Heart left ventricle (tissue), 16 donors: Measurements from ENCODE around the gene MTSS2. TPM values are rescaled to one million over a fixed set of nuclear protein-coding genes. Genes with fewer than 3 reads are reported as not detected.

Source experiments
- ATAC-seq, 4 donors: fragments of 200-7000 bp; cut with Tn5 transposase; one replicate each; pipeline ENCODE4 v1.9.1; 2020 to 2022; ENCODE audit warnings: moderate library complexity in 4 of 4, mild to moderate bottlenecking in 3 of 4, moderate number of reproducible peaks in 1 of 4
- DNase-seq, 5 donors: peaks; one replicate each; pipeline ENCODE4 v3.0.0-alpha.2; 2020
- H3K27ac ChIP-seq, 12 donors: fragments of 200-600 bp; sonication (generic) in 4 of 12; one replicate each; pipeline versions ENCODE4 v1.5.0 to v1.8.0; 2016 to 2022; ENCODE audit warnings: mild to moderate bottlenecking in 2 of 12
- H3K27me3 ChIP-seq, 9 donors: fragments of 200-600 bp; sonication (generic) in 2 of 9; one replicate each; pipeline versions ENCODE4 v1.5.1 to v1.8.0; 2016 to 2022; ENCODE audit warnings: mild to moderate bottlenecking in 3 of 9
- H3K36me3 ChIP-seq, 9 donors: fragments of 200-600 bp; sonication (generic) in 2 of 9; one replicate each; pipeline versions ENCODE4 v1.5.0 to v1.8.0; 2018 to 2022; ENCODE audit warnings: mild to moderate bottlenecking in 2 of 9
- H3K4me1 ChIP-seq, 12 donors: fragments of 200-600 bp; sonication (generic) in 4 of 12; one replicate each; pipeline versions ENCODE4 v1.5.0 to v1.8.0; 2016 to 2022; ENCODE audit warnings: mild to moderate bottlenecking in 3 of 12
- H3K4me3 ChIP-seq, 12 donors: fragments of 200-600 bp; sonication (generic) in 4 of 12; one replicate each; pipeline versions ENCODE4 v1.5.0 to v1.8.0; 2017 to 2022; ENCODE audit warnings: mild to moderate bottlenecking in 9 of 12, moderate library complexity in 4 of 12
- H3K9me3 ChIP-seq, 12 donors: fragments of 200-600 bp; sonication (generic) in 4 of 12; one replicate each; pipeline versions ENCODE4 v1.5.0 to v1.8.0; 2016 to 2022; ENCODE audit warnings: mild to moderate bottlenecking in 1 of 12
- CTCF ChIP-seq, 12 donors: fragments of 200-600 bp; sonication (generic) in 4 of 12; IDR thresholded peaks; one replicate each; pipeline versions ENCODE4 v1.5.0 to v1.8.0; 2018 to 2022; ENCODE audit warnings: antibody characterized with exemption in 12 of 12, mild to moderate bottlenecking in 5 of 12
- POLR2A ChIP-seq, 2 donors: fragments of 450-650 bp; IDR thresholded peaks; one replicate each; pipeline ENCODE4 v1.6.1; 2017; ENCODE audit warnings: antibody characterized with exemption in 2 of 2, mild to moderate bottlenecking in 2 of 2, moderate library complexity in 2 of 2
- WGBS, 4 donors: extraction: QIAGEN DNeasy Blood & Tissue Kit in 2 of 4; methylation state at CpG; one replicate each; pipeline versions ENCODE4 v1.1.5 to v1.1.7; 2013 to 2018; 5-methylcytosine and 5-hydroxymethylcytosine counted together
- intact Hi-C, 10 donors: fragments of 100-400 bp; cut with DNase I; formaldehyde crosslinking; loops; one replicate each; pipeline versions ENCODE4 v1.11.1 to v1.14.2; 2022
- polyA plus RNA-seq, 2 donors: library from polyadenylated mRNA; stranded (reverse); fragments of 200-250 nt; gene quantifications; one replicate each; pipeline ENCODE4 v1.2.3, GENCODE V29; 2013
- total RNA-seq, 9 donors: library from RNA; depleted of rRNA in 2 of 9; stranded (reverse); fragments of >200 nt in 2 of 9; fragmentation: NEBNext Ultra II Directional in 3 of 9; extraction: Animal tissue kit (Norgen Biotek cat#: 25700) in 3 of 9; gene quantifications; one replicate each; pipeline versions ENCODE4 v1.1.0 to v1.2.4, GENCODE V29; 2016 to 2023
- donor health status: ischemic (EF 13 %, LVEDD 7.1; RV severe dilation, severe dysfunction).
- donor health status: healthy with polysubstance abuse.
- donor health status: DM: no; HTN: yes; CAD: no.
- donor health status: DM: no; HTN: no; CAD: no.
- donor health status: ischemic (EF 25% LVEDD 6.9; RV normal size, moderate dysfunction).
- donor health status: ischemic (EF 25% LVEDD 5.7; RV mildly dilated, moderate dysfunction).
- donor health status: healthy.
- donor health status: DM: yes; HTN: yes; CAD: no.
- donor health status: ischemic (EF 35%, LVEDD 5.7; RV mildly dilated, moderate dysfunction).
- donor health status: nonischemic (EF 11% LVEDD 7.7; RV severe dilation, severe dysfunction).
- donor health status: DM: yes; HTN: yes; CAD: no.
- donor health status: PGD.
- donor health status: ischemic (EF 29% LVEDD 5.4; RV normal size, mild dysfunction).
- donor health status: nonischemic (EF 23%, LVEDD 6.1; RV moderate dilation, normal function).

Gene MTSS2
- total and polyA plus RNA-seq, 11 donors, result 51.9 to 97.1 (median 72.2) TPM

- H3K9me3 ChIP-seq, result no peaks in the 10 kb centered on the region
- H3K36me3 ChIP-seq, result no peaks in the 10 kb centered on the region
- TF ChIP-seq CTCF (IDR thresholded peaks at IDR 0.05) (no peak), POLR2A (IDR thresholded peaks at IDR 0.05) (no peak)
- H3K27ac ChIP-seq, result peak overlapping the region; percentile 72 to 98 (median 90)
- ATAC-seq (peak; percentile 5 to 57 (median 38)), DNase-seq (peak; percentile 76 to 89 (median 85))
- H3K27me3 ChIP-seq, result peaks cover 0 to 2% (median 0%) of the 10 kb centered on the region in 9 donors
- H3K4me3 ChIP-seq, result no peak overlapping the region
- WGBS, 4 donors, result 53 to 71% (median 57%) methylated on average over 6 to 26 of the region's 26 CpGs
- peaks cover 10 to 99% (median 90%) of the 10 kb centered on the region in 12 donors for H3K4me1 ChIP-seq
- intact Hi-C loops, result no loop called here
These were observed 5.6 kb upstream of the MTSS2 start for GRCh38 chr16:70691223-70692129.

- Histone ChIP-seq H3K9me3 (no peaks in the 10 kb centered on the region), H3K27me3 (peaks cover 0 to 2% (median 0%) of the 10 kb centered on the region in 9 donors), H3K27ac (peak overlapping the region in 11 of 12 donors; percentile 76 to 98 (median 91)), H3K36me3 (no peaks in the 10 kb centered on the region), H3K4me3 (no peak overlapping the region), H3K4me1 (peaks cover 10 to 95% (median 81%) of the 10 kb centered on the region in 12 donors)
- TF ChIP-seq POLR2A (IDR thresholded peaks at IDR 0.05), result no peak
- no peak for TF ChIP-seq CTCF (IDR thresholded peaks at IDR 0.05)
- ATAC-seq (no peak), DNase-seq (peak in 3 of 5 donors; percentile 34 to 46 (median 44))
- intact Hi-C loops, result loop anchor here in 1 of 10 donors (5.0 kb wide), 1 partner anchor 47 kb away; no protein-coding TSS in a partner anchor
- 65 to 84% (median 81%) methylated on average over 9 to 16 of the region's 16 CpGs for WGBS, 4 donors
These were observed 4.4 kb upstream of the MTSS2 start for GRCh38 chr16:70689970-70690891.

GRCh38 chr16:70689035-70689969, 3.4 kb upstream of the MTSS2 start:
- Histone ChIP-seq H3K9me3 (no peaks in the 10 kb centered on the region), H3K27ac (peak overlapping the region; percentile 67 to 98 (median 90)), H3K4me1 (peaks cover 10 to 95% (median 81%) of the 10 kb centered on the region in 12 donors), H3K27me3 (peaks cover 0 to 5% (median 0%) of the 10 kb centered on the region in 9 donors), H3K36me3 (no peaks in the 10 kb centered on the region), H3K4me3 (no peak overlapping the region)
- DNase-seq (peak in 3 of 5 donors; percentile 59 to 77 (median 65)), ATAC-seq (peak in 2 of 4 donors; percentile 15 to 21)
- TF ChIP-seq POLR2A (IDR thresholded peaks at IDR 0.05) (no peak), CTCF (IDR thresholded peaks at IDR 0.05) (no peak)
- intact Hi-C loops, result loop anchor here in 1 of 10 donors (5.0 kb wide), 1 partner anchor 48 kb away; no protein-coding TSS in a partner anchor
- WGBS, 4 donors, result 82 to 84% (median 82%) methylated on average over 21 to 22 of the region's 22 CpGs
